Fibroblast of lung (primary cell): Measurements from ENCODE around the gene MRPS10.

ENCODE experiments used
- EZH2 ChIP-seq: IDR thresholded peaks from 2 replicates; pipeline ENCODE4 v1.5.1; 2012; ENCODE audit warnings: low read length, control low read depth, mild to moderate bottlenecking; ENCODE audit errors: missing control alignments
- TF ChIP-seq, protein P1 (sequence below), 2 donors: IDR thresholded peaks in 1 of 2; conservative IDR thresholded peaks in 1 of 2; 1 replicate in 1 of 2; 2 replicates in 1 of 2; pipeline ENCODE4 v1.5.1; 2011 to 2012; ENCODE audit warnings: low read length in 2 of 2, control low read depth in 1 of 2, inconsistent platforms in 1 of 2, low read depth in 1 of 2, mild to moderate bottlenecking in 1 of 2

DNA sequence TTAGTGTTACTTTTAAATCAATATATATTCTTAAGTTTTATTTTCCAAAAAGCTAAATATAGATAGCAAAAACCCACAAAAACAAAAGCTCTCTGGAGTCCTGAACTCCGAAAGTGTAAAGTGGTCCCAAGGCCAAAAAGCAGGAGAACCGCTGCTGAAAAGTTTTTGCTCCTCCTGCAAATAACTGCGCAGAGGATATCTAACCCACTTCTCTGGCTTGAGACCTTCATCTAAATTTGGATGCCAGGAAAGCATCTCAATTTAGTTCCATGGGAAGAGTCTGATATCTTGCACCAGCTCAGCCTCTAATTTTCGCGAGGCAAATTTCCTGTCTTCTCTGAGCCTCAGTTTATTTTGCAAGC lies 523 bp downstream of the MRPS10 start:
- TF ChIP-seq, protein P1, sequence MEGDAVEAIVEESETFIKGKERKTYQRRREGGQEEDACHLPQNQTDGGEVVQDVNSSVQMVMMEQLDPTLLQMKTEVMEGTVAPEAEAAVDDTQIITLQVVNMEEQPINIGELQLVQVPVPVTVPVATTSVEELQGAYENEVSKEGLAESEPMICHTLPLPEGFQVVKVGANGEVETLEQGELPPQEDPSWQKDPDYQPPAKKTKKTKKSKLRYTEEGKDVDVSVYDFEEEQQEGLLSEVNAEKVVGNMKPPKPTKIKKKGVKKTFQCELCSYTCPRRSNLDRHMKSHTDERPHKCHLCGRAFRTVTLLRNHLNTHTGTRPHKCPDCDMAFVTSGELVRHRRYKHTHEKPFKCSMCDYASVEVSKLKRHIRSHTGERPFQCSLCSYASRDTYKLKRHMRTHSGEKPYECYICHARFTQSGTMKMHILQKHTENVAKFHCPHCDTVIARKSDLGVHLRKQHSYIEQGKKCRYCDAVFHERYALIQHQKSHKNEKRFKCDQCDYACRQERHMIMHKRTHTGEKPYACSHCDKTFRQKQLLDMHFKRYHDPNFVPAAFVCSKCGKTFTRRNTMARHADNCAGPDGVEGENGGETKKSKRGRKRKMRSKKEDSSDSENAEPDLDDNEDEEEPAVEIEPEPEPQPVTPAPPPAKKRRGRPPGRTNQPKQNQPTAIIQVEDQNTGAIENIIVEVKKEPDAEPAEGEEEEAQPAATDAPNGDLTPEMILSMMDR (conservative IDR thresholded peaks at IDR 0.05 in 1 of 2, IDR thresholded peaks at IDR 0.05 in 1 of 2; ENCODE audit: low read depth in 1 of 2, low read length in 2 of 2) = no peak
- TF ChIP-seq EZH2 = no peak
